NCI-H2227 treated with DMSO at 0.1 percent for 48 hours (cell line): ENCODE measurements around the gene STMN3.
"Not testable (repeated sequence)": the region's sequence is repeated elsewhere in the genome, so short reads cannot be mapped to it uniquely, and the experiment has no call there.

ENCODE experiments used
- DNase-seq: peaks from one replicate; lab custom pipeline; 2025; lab: John Stamatoyannopoulos, UW

Gene STMN3

GRCh38 chr20:63612276-63612931, 40.8 kb downstream of the STMN3 start:
- DNase-seq: no peak

DNA sequence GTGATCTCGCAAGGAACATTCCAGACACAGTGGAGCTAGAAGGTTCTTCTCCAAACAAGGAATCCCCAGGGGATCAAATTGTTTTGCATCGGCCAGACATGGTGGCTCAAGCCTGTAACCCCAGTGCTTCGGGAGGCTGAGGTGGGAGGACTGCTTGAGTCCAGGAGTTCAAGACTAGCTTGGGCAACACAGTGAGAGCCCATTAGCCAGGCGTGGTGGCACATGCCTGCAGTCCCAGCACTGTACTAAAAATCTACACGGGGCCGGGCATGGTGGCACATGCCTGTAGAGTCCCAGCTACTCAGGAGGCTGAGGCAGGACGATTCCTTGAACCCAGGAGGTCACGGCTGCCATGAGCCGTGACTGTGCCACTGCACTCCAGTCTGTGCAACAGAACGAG, 41.6 kb downstream of the STMN3 start:
- DNase-seq: no peak

DNA sequence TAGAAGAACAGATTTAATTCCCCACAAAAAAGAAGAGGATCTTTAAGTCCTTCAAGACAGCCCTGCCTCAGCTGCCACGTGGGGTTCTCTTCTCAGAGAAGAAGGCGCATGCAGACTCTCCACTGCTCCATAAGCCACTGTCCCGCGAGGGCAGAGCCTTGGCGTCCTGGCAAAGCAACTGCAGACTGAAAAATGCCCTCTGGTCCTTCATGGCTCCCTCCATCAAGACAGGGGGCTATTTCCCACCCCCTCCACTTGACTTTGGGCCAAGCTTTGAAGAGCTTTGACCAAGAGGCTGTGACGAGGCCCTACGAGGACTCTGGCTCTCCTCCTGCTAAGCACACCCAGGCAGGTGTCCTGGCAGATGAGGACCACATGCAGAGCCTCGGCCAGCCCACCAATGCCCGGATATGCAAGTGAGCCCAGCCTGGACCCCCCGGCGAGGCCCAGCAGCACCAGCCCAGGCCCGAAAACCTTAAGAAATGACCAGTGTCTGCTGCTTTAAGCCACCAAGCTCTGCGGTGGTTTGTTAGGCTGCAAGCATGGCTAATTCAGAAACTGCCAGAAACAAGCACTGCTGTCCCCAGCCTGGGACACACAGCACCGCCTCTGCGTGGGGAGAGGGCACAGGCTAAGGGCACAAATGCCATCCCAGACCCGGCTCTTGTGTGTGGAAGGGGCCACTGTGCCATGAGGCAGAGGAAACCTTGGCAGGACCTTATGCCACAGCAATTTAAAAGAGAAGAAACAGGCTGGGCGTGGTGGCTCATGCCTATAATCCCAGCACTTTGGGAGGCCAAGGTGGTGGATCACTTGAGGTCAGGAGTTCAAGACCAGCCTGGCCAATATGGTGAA, 42.4 kb downstream of the STMN3 start:
- no peak for DNase-seq

- no peak for DNase-seq
Observed at GRCh38 chr20:63606686-63607085, 46.5 kb downstream of the STMN3 start.

- DNase-seq: no peak
Observed at GRCh38 chr20:63602321-63602720, 50.9 kb downstream of the STMN3 start.

- DNase-seq: not testable (repeated sequence)
Observed at GRCh38 chr20:63601679-63602078, 51.5 kb downstream of the STMN3 start.

DNA sequence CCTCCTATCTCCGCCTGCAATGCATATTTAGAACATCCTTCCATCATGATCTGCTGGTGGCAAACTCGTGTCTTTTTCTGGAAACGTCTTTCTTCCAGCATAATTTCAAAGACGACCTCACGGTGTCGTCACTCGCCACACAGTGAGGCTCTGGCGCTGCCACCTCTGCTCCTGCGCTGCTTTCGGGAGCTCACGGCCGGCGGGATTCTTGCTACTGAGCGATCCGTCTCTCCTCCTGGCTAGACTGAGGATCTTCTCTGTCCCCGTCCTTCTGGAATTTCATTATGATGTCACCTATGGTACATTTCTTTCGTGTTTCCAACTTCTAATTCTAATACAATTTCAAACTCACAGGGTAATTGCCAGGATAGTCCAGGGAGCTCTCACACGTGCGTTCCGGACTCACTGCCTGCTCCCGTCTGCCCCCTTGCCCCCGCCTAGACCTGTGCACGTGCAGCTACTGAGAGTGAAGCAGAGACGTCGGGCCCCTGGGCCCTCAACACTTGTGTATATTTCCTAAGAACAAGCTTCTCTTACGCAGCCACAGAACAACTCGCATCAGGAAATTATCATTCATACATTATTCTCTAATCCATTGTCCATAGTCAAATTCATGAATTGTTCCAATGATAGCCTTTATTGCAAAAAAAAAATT, 53.7 kb downstream of the STMN3 start:
- no peak for DNase-seq

DNA sequence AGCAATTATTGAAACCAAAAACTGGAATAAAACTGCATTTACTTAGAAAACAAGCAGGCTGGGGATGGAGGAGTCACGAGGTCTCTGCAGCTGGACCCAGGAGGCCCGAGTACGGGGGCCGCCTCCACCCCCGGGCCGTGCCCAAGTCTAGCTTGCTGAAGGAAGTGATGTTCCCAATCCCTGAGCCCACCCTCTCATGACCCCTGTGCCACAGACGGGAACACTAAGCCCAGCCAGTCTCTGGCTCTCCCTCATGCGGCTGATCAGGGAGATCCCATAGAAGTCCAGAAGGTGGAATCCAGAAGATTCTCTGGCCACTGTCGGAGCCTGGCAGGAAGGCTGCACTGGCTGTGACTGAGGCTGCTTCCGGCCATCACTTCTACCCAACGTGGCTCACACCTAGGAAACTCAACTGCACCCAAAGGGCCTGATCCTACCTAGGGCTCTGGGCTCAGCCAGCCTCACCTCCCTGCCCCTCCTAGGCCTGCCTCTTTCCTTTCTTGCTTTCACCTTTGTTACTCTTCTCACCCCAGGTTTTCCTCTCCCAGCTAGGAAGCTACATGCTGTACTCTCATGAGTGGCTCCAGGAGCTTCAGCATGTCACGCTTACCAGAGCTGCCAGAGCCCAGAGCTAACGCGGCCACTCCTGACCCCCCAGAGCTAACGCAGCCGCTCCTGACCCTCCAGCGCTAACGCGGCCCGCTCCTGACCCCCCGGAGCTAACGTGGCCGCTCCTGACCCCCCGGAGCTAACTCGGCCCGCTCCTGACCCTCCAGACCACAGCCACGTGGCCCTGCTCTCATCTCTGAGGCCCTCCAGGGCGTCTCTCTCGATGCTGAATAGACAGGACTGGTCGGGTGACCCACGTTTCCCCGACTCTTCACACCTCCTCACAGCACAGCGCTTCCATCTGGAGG, 54.5 kb downstream of the STMN3 start:
- no peak for DNase-seq

DNA sequence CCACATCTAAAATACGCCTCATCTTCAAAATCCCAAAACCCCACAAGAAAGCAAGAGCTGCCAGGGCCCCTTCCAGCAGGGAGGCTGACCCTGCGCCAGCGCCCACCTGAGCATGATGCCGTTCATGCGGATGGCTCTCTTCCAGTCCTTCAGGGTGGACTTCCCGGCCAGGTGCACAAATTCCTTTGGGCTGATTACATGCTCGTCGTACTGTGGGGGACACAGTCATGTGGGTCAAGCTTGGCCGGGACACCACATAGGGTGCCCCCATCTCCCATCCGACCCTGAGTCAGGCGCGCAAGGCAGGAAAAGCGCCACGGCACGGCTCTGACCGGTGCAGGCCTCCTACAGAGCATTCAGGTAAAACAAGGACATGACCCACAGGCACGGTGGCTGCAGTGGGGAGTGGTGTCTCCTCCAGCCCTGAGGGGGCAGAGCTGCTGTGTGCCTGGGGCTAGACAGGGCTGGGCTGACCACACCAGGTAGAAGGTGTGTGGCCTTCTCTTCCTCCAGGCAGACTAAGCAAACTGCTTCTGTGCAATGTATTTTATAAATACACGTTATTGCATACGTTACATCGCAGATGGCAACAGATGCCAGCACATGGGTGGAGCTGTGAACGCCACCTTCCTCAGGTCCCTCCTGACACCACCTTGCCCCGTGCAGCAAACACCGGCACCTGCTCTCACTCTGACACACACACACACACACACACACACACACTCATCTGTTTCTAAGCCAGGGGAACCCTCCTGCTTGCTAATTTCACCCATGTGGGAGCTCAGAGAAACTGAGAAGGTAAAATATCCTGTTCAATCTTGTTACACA, 55.4 kb downstream of the STMN3 start:
- DNase-seq: no peak

DNA sequence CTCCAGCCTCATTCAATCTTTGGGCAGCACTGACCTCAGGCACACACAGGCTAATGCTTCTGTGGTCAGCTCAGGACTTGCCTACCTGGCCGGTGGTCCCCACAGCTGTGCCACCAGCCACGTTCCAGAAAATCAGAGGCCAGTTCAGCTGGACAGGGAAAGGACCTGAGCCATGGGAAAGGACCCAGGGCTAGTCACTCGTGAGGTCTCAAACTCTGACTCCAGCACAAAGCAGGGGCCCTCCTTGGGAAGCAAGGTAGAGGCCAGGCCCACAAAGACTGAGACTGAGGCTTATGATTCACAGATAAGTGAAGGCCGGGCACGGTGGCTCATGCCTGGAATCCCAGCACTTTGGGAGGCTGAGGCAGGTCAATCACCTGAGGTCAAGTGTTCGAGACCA, 56.8 kb downstream of the STMN3 start:
- no peak for DNase-seq

GRCh38 chr20:63595416-63596127, 57.7 kb downstream of the STMN3 start:
- no peak for DNase-seq

- no peak for DNase-seq
Observed at GRCh38 chr20:63594043-63594561, 59.1 kb downstream of the STMN3 start.

DNA sequence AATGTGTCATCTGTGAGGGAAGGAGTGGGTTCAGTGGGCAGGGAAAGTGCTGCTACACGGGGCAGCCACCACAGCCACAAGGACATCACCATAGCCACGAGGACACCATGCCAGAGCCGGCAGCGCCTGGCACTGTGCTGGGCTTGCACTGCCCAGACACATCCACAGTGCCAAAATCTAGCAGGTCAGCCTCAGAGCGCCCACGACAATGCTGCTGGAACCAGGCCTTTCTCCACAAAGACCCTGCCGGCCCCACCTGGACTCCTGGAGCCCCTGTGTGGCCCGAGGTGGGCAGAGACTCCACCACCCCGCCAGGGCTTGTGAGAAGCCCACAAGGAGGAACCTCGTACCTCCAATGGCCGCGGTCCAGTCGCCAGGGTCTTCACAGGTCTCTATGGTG, 60.6 kb downstream of the STMN3 start:
- no peak for DNase-seq

DNA sequence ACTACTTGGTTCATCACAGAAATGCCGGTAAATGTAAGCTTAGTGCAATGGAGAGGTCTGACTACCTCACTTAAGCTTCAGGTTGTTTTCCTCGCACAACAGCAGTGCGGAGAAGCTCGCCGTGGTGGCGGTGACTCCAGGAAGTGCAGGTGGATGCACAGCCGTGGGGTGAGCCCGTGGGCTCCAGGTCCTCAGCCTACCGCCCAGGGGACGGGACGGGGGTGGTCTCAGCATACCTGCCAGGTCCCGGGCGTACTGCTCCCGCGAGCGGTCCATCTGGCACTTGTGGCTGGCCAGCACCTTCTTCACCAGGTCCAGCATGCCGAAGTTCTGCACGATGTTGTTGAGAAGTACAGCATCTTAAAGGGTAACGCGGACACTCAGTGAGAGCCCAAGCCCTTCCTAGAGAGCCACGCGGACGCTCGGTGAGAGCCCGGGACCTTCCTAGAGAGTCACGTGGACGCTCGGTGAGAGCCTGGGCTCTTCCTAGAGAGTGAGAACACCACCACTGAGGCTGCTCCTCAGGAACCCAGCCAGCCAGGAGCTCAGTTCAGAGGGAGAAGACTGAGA, 61.4 kb downstream of the STMN3 start:
- DNase-seq: no peak

- DNase-seq: no peak
Observed at GRCh38 chr20:63591147-63591533, 62.1 kb downstream of the STMN3 start.

DNA sequence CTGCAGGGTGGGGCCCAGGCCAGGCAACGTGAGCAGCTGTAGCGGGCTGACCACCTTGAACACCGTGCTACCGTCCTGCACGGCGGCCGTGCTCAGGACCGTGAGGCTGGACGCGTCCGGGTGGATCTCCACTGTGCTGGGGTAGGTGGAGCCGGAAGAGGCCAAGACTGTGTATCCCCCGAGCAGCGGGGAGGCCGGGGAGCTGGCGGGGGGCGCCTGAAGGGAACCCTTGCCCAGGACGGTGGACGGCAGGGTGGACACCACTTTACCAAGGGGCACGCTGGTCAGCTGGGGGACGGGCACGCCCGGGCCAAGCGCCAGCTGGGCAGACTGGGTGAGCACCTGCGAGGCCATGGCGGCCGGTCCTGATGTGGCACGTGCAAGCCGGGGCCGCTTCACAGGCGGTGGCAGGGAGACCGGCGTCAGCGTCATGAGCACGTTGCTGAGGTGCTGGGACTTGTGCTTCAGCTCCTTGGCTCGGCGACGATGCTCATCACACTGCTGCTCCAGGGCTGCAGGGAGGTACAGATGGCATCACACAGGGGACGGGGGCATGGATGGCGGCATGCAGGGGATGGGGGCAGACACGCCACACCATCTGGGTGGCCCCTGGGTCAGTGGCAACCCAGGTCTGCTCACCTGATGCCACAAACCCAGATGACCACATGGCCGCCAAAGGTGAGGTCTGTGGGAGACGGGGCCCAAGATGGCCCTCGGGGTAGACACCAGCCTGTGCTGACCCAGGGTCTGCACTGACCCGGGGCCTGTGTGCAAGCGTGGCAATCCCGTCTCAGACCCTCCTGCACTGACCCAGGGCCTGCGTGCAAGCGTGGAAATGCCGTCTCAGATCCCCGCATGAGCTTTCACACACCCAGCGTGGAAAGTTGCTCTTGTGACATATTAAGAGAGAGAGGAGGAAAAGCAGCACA, 62.7 kb downstream of the STMN3 start:
- no peak for DNase-seq
